WTC11 (cell line): ENCODE results near the gene INPP5A. TPM values are rescaled to one million over a fixed set of nuclear protein-coding genes. Genes with fewer than 3 reads are reported as not detected.
A peak's percentile ranks its signal among the peaks of the same experiment; 100 is the strongest.

ENCODE experiments used
- ATAC-seq: fragments of 200-7000 bp; cut with Tn5 transposase; 2 replicates; pipeline ENCODE4 v1.10.0; 2021; ENCODE audit warnings: mild to moderate bottlenecking, moderate library complexity
- CTCF ChIA-PET: fragments of 300-600 bp; sonication (Branson Sonifier 250); formaldehyde crosslinking; loops from one replicate; lab custom pipeline; 2021; ENCODE audit warnings: antibody characterized with exemption; lab: Charles Lee
- POLR2A ChIA-PET: fragments of 350-600 bp; sonication (Branson Sonifier 250); formaldehyde crosslinking; loops from one replicate; lab custom pipeline; 2021; ENCODE audit warnings: antibody characterized with exemption; lab: Charles Lee
- DNase-seq: peaks from one replicate; pipeline ENCODE4 v3.0.0; 2021; ENCODE audit warnings: low spot score
- H3K27ac Mint-ChIP-seq: 2 replicates; pipeline ENCODE4 v1.8.0; 2021; ENCODE audit warnings: mixed read lengths
- H3K27me3 Mint-ChIP-seq: 2 replicates; pipeline ENCODE4 v1.8.0; 2021; ENCODE audit warnings: low read depth, mild to moderate bottlenecking, moderate library complexity, mixed read lengths
- H3K36me3 Mint-ChIP-seq: 2 replicates; pipeline ENCODE4 v1.8.0; 2021; ENCODE audit warnings: mixed read lengths
- H3K4me1 Mint-ChIP-seq: 2 replicates; pipeline ENCODE4 v1.8.0; 2022; ENCODE audit warnings: mixed read lengths
- H3K4me3 Mint-ChIP-seq: 2 replicates; pipeline ENCODE4 v1.8.0; 2021; ENCODE audit warnings: mild to moderate bottlenecking, moderate library complexity, mixed read lengths
- H3K9me3 Mint-ChIP-seq: 2 replicates; pipeline ENCODE4 v1.8.0; 2021; ENCODE audit warnings: mixed read lengths
- ATF6 ChIP-seq: sonication (generic); formaldehyde crosslinking; IDR thresholded peaks from 2 replicates; pipeline ENCODE4 v1.8.1; 2023; ENCODE audit warnings: mild to moderate bottlenecking, missing genetic modification reagents
- E2F1 ChIP-seq: sonication (generic); formaldehyde crosslinking; IDR thresholded peaks from 2 replicates; pipeline ENCODE4 v1.8.0; 2022; ENCODE audit warnings: mild to moderate bottlenecking, missing genetic modification reagents
- ERG ChIP-seq: fragments of 250-450 bp; sonication (Bioruptor Pico); IDR thresholded peaks from 2 replicates; pipeline ENCODE4 v1.8.0; 2021; ENCODE audit warnings: mild to moderate bottlenecking
- ESRRA ChIP-seq: sonication (generic); formaldehyde crosslinking; IDR thresholded peaks from 2 replicates; pipeline ENCODE4 v1.8.1; 2022; ENCODE audit warnings: mild to moderate bottlenecking, missing genetic modification reagents, borderline replicate concordance
- ETV6 ChIP-seq: sonication (generic); formaldehyde crosslinking; IDR thresholded peaks from 2 replicates; pipeline ENCODE4 v1.8.1; 2022; ENCODE audit warnings: mild to moderate bottlenecking, missing genetic modification reagents
- FOXP1 ChIP-seq: sonication (generic); formaldehyde crosslinking; IDR thresholded peaks from 2 replicates; pipeline ENCODE4 v1.8.0; 2022; ENCODE audit warnings: missing genetic modification reagents, mild to moderate bottlenecking, moderate library complexity, borderline replicate concordance
- GTF2I ChIP-seq: fragments of 250-450 bp; sonication (Bioruptor Pico); conservative IDR thresholded peaks from 2 replicates; pipeline ENCODE4 v1.4.0; 2021; ENCODE audit warnings: mild to moderate bottlenecking
- HMGA2 ChIP-seq: fragments of 250-450 bp; sonication (Bioruptor Pico); IDR thresholded peaks from 2 replicates; pipeline ENCODE4 v1.4.0; 2021; ENCODE audit warnings: mild to moderate bottlenecking, moderate library complexity
- IRF1 ChIP-seq: sonication (generic); formaldehyde crosslinking; IDR thresholded peaks from 2 replicates; pipeline ENCODE4 v1.8.0; 2023; ENCODE audit warnings: missing genetic modification reagents
- IRF2 ChIP-seq: sonication (generic); formaldehyde crosslinking; IDR thresholded peaks from 2 replicates; pipeline ENCODE4 v1.8.0; 2022; ENCODE audit warnings: low read depth, missing genetic modification reagents, borderline replicate concordance
- NR2C2 ChIP-seq: sonication (generic); formaldehyde crosslinking; IDR thresholded peaks from 2 replicates; pipeline ENCODE4 v1.8.0; 2022; ENCODE audit warnings: mild to moderate bottlenecking, missing genetic modification reagents
- RORB ChIP-seq: fragments of 250-450 bp; sonication (Bioruptor Pico); IDR thresholded peaks from 2 replicates; pipeline ENCODE4 v1.9.0; 2021; ENCODE audit warnings: mild to moderate bottlenecking
- SMAD3 ChIP-seq: sonication (generic); formaldehyde crosslinking; IDR thresholded peaks from 2 replicates; pipeline ENCODE4 v1.8.0; 2022; ENCODE audit warnings: missing genetic modification reagents, mild to moderate bottlenecking, borderline replicate concordance
- SOX15 ChIP-seq: fragments of 250-450 bp; sonication (Bioruptor Pico); IDR thresholded peaks from 2 replicates; pipeline ENCODE4 v1.9.0; 2021; ENCODE audit warnings: mild to moderate bottlenecking
- TEAD1 ChIP-seq: sonication (generic); formaldehyde crosslinking; IDR thresholded peaks from 2 replicates; pipeline ENCODE4 v1.8.0; 2022; ENCODE audit warnings: mild to moderate bottlenecking, missing genetic modification reagents
- TP53 ChIP-seq: sonication (generic); formaldehyde crosslinking; IDR thresholded peaks from 2 replicates; pipeline ENCODE4 v1.8.1; 2023; ENCODE audit warnings: mild to moderate bottlenecking, missing genetic modification reagents
- ZBTB21 ChIP-seq: sonication (generic); formaldehyde crosslinking; IDR thresholded peaks from 2 replicates; pipeline ENCODE4 v1.8.1; 2023; ENCODE audit warnings: mild to moderate bottlenecking, missing genetic modification reagents, borderline replicate concordance
- ZNF138 ChIP-seq: sonication (generic); formaldehyde crosslinking; conservative IDR thresholded peaks from 2 replicates; pipeline ENCODE4 v1.8.1; 2022; ENCODE audit warnings: mild to moderate bottlenecking, moderate library complexity, missing genetic modification reagents
- ZNF219 ChIP-seq: sonication (generic); formaldehyde crosslinking; IDR thresholded peaks from 2 replicates; pipeline ENCODE4 v1.8.0; 2023; ENCODE audit warnings: missing genetic modification reagents, mild to moderate bottlenecking, borderline replicate concordance
- ZNF232 ChIP-seq: sonication (generic); formaldehyde crosslinking; IDR thresholded peaks from 2 replicates; pipeline ENCODE4 v1.8.0; 2022; ENCODE audit warnings: mild to moderate bottlenecking, missing genetic modification reagents
- ZNF317 ChIP-seq: sonication (generic); formaldehyde crosslinking; IDR thresholded peaks from 2 replicates; pipeline ENCODE4 v1.8.1; 2023; ENCODE audit warnings: low read depth, mild to moderate bottlenecking, moderate library complexity, missing genetic modification reagents, borderline replicate concordance
- total RNA-seq: library from RNA; stranded (reverse); gene quantifications from 3 replicates; pipeline ENCODE4 v1.2.3, GENCODE V29; 2021

The INPP5A gene
- total RNA-seq, 1 experiment from 2014 or later = 22.1 TPM

- H3K9me3 Mint-ChIP-seq = 0 out of 2 replicates have a peak, but pooled peaks cover 4% of the 10 kb centered on the region
- peak; percentile 82 for TF ChIP-seq GTF2I
- TF ChIP-seq IRF1 (CRISPR knock-in tag) = no peak
- POLR2A ChIA-PET = no interaction called here
- no peaks in the 10 kb centered on the region for H3K4me1 Mint-ChIP-seq
- DNase-seq (no peak), ATAC-seq (no peak)
- no peaks in the 10 kb centered on the region for H3K27me3 Mint-ChIP-seq
- H3K4me3 Mint-ChIP-seq = no peak overlapping the region
- H3K36me3 Mint-ChIP-seq = 0 out of 2 replicates have a peak, but pooled peaks cover 4% of the 10 kb centered on the region
- no peak overlapping the region for H3K27ac Mint-ChIP-seq
- CTCF ChIA-PET = interaction anchor here (0.6 to 2.0 kb wide), 3 partner anchors 8 to 187 kb away, joined by 5 to 16 read pairs (median 10); no protein-coding TSS in a partner anchor
Measured at GRCh38 chr10:132802048-132802447, 264.5 kb downstream of the INPP5A start.

GRCh38 chr10:132802694-132803320, 265.2 kb downstream of the INPP5A start:
- POLR2A ChIA-PET = no interaction called here
- DNase-seq (no peak), ATAC-seq (peak; percentile 75)
- Mint-ChIP-seq H3K27me3 (no peaks in the 10 kb centered on the region), H3K27ac (no peak overlapping the region), H3K9me3 (0 out of 2 replicates have a peak, but pooled peaks cover 4% of the 10 kb centered on the region), H3K4me1 (no peaks in the 10 kb centered on the region), H3K36me3 (0 out of 2 replicates have a peak, but pooled peaks cover 4% of the 10 kb centered on the region), H3K4me3 (no peak overlapping the region)
- TF ChIP-seq SMAD3 (no peak), ZNF138 (CRISPR knock-in tag) (no peak), ETV6 (CRISPR knock-in tag) (no peak), SOX15 (no peak), ZNF232 (CRISPR knock-in tag) (no peak), TP53 (CRISPR knock-in tag) (no peak), ZNF219 (no peak), HMGA2 (no peak), E2F1 (CRISPR knock-in tag) (no peak), TEAD1 (CRISPR knock-in tag) (no peak), RORB (no peak), ESRRA (CRISPR knock-in tag) (no peak), NR2C2 (CRISPR knock-in tag) (no peak), IRF2 (CRISPR knock-in tag) (no peak), FOXP1 (CRISPR knock-in tag) (no peak), GTF2I (no peak), ERG (CRISPR knock-in tag) (no peak), ZBTB21 (CRISPR knock-in tag) (no peak), ATF6 (CRISPR knock-in tag) (no peak), ZNF317 (CRISPR knock-in tag) (no peak)
- CTCF ChIA-PET = interaction anchor here (0.6 to 2.0 kb wide), 5 partner anchors 9 to 188 kb away, joined by 3 to 16 read pairs (median 5); no protein-coding TSS in a partner anchor
